ENCODE measurements around the gene ATP9B. TPM values are rescaled to one million over a fixed set of nuclear protein-coding genes. Genes with fewer than 3 reads are reported as not detected.
"Not testable (repeated sequence)": the region's sequence is repeated elsewhere in the genome, so short reads cannot be mapped to it uniquely, and the experiment has no call there.

The ATP9B gene
- total RNA-seq, 1 donor from 2014 or later: 13.7 TPM

DNA sequence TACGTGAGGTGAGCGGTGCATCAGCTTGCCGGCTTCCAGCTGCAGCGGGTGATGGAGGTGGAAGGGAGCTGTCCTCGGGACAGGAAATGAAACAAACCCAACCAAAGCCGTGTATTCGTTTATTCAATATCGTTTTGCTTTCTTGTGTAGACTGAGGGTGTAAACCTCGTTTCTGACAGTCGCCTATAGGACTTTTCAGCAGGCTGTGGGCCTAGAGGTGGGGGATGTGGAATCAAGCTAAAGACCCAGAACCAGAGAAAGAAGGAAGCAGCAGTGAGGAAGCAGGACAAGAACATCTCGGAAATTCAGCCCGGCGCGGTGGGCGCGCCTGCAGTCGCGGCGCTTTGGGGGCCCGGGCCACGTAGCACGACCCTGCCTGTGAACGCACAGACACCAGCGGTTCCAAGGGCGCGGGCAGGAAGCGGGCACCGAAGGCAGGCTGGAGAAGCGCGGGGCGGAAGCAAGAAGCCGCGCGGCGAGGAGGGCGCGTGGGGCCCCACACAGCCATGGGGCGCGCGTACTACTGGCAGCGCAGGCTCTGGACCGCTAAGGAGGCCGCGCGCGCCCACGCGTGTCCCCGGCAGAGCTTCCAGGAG is 755 bp upstream of the ATP9B start:
- intact Hi-C loops (cut with DNase I): no loop called here
- DNase-seq (no peak), ATAC-seq (ENCODE audit: poor library complexity) (no peak)

GRCh38 chr18:79069717-79070151 is 540 bp downstream of the ATP9B start:
- ATAC-seq (ENCODE audit: poor library complexity) (peak; percentile 53), DNase-seq (no peak)
- intact Hi-C loops (cut with DNase I): no loop called here

- DNase-seq: no peak
- intact Hi-C loops (cut with DNase I): no loop called here
- no peak for ATAC-seq (ENCODE audit: poor library complexity)
Measured at GRCh38 chr18:79070486-79070885, 1.3 kb downstream of the ATP9B start.

DNA sequence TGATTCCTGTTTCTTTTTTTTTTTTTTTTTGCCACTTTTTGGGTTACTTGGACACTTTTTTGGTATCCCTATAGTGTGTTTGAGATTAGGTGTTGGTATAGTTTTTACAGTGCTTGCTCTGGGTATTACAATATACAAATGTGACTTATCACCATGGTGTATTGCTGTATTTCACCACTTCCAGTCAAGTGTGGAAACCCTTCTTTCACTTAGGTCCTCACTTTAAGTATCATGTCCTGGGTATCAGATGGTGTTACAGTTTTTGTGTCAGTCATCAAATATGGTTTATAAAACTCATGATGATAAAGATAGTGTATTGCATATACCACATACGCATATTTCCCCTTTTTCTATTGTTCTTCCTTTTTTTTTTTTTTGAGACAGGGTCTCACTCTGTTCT is 1.8 kb downstream of the ATP9B start:
- ATAC-seq (ENCODE audit: poor library complexity): no peak
- intact Hi-C loops (cut with DNase I): no loop called here
- DNase-seq: no peak

DNA sequence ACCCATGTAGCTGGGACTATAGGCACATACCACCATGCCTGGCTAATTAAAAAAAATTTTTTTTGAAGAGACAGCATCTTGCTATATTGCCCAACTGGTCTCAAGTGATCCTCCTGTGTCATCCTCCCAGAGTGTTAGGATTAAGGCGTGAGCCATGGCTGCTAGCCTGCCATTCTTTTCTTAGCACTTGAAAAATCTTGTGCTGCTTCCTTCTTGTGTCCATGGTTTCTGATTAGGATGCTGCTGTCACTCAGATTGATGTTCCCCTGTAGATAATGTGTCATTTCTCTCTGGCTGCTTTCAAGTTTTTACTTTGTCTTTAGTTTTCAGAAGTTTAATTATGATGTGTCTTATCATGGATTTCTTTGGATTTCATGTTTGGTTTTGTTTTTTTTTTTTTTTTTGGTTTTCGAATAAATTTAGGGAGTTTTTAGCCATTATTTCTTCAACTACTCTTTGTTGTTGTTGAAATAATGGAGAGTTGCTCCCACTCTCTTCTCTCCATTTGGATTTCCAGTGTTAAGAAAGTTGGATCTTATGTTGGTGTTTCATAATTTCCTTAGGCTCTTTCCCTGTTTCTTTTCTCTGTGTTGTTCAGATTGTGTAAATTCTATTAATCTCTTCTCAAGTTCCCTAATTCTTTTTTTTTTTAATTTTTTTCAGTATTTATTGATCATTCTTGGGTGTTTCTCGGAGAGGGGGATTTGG is 2.5 kb downstream of the ATP9B start:
- intact Hi-C loops (cut with DNase I): no loop called here
- ATAC-seq (ENCODE audit: poor library complexity): no peak

DNA sequence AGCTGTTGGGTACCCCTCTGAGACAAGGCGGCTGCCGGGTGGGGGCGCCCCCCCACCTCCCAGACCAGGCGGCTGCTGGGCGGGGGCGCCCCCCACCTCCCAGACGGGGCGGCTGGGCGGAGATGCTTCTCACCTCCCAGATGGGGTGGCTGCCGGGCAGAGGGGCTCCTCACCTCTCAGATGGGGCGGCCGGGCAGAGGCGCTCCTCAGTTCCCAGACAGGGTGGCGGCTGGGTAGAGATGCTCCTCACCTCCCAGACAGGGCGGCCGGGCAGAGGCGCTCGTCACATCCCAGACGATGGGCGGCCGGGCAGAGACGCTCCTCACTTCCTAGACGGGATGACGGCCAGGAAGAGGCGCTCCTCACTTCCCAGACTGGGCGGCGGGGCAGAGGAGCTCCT is 3.5 kb downstream of the ATP9B start:
- intact Hi-C loops (cut with DNase I); ATAC-seq (ENCODE audit: poor library complexity); DNase-seq: not testable (repeated sequence)

More for the DNA sequence above, 2.5 kb downstream of the ATP9B start:
- no peak for DNase-seq

- no peak for ATAC-seq (ENCODE audit: poor library complexity)
- intact Hi-C loops (cut with DNase I): no loop called here
- no peak for DNase-seq
Measured at GRCh38 chr18:79077181-79077580, 8.0 kb downstream of the ATP9B start.

DNA sequence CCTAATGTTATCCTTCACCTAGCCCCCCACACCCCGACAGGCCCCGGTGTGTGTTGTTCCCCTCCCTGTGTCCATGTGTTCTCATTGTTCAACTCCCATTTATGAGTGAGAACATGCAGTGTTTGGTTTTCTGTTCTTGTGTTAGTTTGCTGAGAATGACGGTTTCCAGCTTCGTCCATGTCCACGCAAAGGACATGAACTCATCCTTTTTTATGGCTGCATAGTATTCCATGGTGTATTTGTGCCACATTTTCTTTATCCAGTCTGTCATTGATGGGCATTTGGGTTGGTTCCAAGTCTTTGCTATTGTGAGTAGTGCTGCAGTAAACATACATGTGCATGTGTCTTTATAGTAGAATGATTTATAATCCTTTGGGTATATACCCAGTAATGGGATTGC is 9.6 kb downstream of the ATP9B start:
- intact Hi-C loops (cut with DNase I): not testable (repeated sequence)

GRCh38 chr18:79092874-79093273 is 23.7 kb downstream of the ATP9B start:
- no peak for DNase-seq
- intact Hi-C loops (cut with DNase I): no loop called here

More for the DNA sequence above, 9.6 kb downstream of the ATP9B start:
- ATAC-seq (ENCODE audit: poor library complexity); DNase-seq: not testable (repeated sequence)

GRCh38 chr18:79093986-79094385 is 24.8 kb downstream of the ATP9B start:
- DNase-seq: no peak
- ATAC-seq (ENCODE audit: poor library complexity): no peak
- intact Hi-C loops (cut with DNase I): no loop called here

More at GRCh38 chr18:79092874-79093273, 23.7 kb downstream of the ATP9B start:
- no peak for ATAC-seq (ENCODE audit: poor library complexity)

GRCh38 chr18:79095216-79095615 is 26.0 kb downstream of the ATP9B start:
- intact Hi-C loops (cut with DNase I): no loop called here
- DNase-seq (no peak), ATAC-seq (ENCODE audit: poor library complexity) (no peak)

DNA sequence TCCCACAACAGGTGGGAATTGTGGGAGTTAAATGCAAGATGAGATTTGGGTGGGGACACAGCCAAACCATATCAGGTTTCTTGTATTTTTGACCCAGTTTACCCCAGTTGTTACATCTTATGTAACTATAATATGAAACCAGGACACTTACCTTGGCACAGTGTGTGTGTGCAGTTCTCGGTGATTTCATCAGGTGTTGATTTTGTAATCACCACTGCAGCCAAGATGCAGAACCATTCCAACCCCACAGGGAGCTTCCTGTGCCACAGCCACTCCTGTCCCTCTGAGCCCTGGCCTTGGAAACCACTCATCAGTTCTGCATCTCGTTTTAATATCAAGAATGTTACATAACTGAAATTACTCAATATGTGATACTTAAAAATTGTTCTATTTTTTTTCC is 31.8 kb downstream of the ATP9B start:
- peak; percentile 46 for ATAC-seq (ENCODE audit: poor library complexity)
- DNase-seq: no peak
- intact Hi-C loops (cut with DNase I): no loop called here

DNA sequence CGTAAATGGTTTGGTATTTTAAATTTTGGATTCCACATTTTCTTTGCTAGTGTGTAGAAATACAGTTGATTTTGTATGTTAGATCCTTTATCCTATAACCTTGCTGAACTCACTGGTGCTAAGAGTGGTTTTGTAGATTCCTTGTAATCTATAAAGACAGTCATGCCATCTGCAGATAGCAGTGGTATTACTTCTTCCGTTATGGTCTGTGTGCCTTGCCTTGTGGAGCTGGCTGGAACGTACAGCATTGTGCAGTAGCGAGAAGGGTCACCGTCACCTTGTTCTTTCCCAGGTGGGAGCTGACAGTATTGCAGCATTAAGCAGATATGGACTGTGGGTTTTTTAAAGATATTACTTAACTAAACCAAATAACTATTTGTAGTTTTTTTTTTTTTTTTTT is 33.7 kb downstream of the ATP9B start:
- no peak for ATAC-seq (ENCODE audit: poor library complexity)
- no peak for DNase-seq
- intact Hi-C loops (cut with DNase I): no loop called here

GRCh38 chr18:79104137-79104536 is 34.9 kb downstream of the ATP9B start:
- no peak for DNase-seq
- no peak for ATAC-seq (ENCODE audit: poor library complexity)
- intact Hi-C loops (cut with DNase I): no loop called here

- DNase-seq (no peak), ATAC-seq (ENCODE audit: poor library complexity) (no peak)
- intact Hi-C loops (cut with DNase I): no loop called here
Measured at GRCh38 chr18:79105455-79105854, 36.3 kb downstream of the ATP9B start.

GRCh38 chr18:79106084-79106483 is 36.9 kb downstream of the ATP9B start:
- ATAC-seq (ENCODE audit: poor library complexity) (no peak), DNase-seq (no peak)
- intact Hi-C loops (cut with DNase I): no loop called here

DNA sequence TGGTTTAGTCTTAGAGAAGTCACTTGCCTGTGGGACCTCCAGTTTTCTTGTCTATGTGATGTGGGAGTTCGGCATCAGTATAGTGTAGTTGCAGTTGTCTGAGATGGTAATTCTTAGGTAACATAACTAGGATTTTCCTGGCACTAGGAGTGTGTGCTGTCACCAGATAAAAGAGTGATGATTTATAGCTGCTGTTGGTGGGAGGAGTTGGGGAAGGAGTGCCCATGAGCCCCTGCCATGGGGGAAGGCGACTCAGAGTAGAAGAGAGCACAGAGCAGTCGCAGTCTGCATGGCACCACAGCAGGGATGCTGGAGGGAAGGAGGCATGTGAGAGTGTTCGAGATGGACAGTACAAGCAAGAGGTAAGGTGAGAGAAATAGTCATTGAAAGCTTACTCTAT is 38.7 kb downstream of the ATP9B start:
- DNase-seq (no peak), ATAC-seq (ENCODE audit: poor library complexity) (no peak)
- intact Hi-C loops (cut with DNase I): no loop called here

DNA sequence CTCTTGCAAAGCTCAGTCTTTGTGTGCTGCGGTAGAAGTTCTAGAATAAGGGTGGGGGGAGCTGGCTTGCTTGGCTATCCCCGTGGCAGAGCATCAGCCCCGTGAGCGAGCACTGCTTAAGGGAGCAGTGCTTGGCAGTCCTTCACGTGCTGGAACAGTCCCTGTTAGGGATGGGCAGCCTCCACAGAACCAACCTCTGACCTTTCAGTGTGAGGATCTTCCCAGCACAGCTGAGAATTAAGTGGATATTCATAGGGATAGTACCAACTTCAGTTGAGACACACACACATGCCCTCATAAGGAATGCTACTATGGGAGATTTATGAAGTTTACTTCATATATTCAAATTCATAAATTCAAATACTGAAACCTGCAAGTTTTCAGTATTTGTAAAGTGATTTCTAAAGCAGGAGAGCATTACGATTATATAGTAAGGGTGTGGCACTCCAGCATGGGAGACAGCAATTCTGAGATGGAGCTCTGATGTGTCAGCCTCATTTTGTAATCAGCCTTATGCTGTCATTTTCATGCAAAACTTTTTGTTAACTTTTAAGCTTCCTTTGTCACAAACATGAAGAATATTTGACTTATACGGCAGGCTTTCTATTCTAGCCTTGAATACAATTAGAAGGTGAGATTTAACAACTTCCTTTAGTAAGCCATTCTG is 39.5 kb downstream of the ATP9B start:
- ATAC-seq (ENCODE audit: poor library complexity) (no peak), DNase-seq (no peak)
- intact Hi-C loops (cut with DNase I): no loop called here

GRCh38 chr18:79111483-79111882 is 42.3 kb downstream of the ATP9B start:
- intact Hi-C loops (cut with DNase I): no loop called here
- ATAC-seq (ENCODE audit: poor library complexity) (no peak), DNase-seq (no peak)

DNA sequence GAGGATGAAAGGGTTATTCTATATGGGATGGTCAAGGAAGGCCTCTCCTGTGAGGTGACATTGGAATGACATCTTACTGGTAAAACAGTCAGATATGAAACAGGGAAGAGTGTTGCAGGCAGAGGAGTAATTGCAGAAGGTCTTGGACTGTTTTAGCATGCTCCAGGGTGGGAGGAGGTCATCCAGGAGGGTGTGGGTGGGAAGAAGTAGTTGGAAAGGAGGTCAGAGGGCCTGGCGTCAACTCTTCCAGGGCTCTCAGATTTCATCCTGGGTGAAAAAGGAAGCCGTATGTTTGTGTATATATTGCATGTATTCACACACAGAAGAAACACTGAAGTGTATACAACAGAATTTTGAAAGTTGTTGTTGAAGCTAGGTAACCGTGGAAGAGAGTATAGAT is 48.2 kb downstream of the ATP9B start:
- intact Hi-C loops (cut with DNase I): no loop called here
- no peak for ATAC-seq (ENCODE audit: poor library complexity)
- no peak for DNase-seq

All from Right ventricle myocardium superior (tissue), 1 donor.